Measurements from ENCODE around the gene EIF1.

DNA sequence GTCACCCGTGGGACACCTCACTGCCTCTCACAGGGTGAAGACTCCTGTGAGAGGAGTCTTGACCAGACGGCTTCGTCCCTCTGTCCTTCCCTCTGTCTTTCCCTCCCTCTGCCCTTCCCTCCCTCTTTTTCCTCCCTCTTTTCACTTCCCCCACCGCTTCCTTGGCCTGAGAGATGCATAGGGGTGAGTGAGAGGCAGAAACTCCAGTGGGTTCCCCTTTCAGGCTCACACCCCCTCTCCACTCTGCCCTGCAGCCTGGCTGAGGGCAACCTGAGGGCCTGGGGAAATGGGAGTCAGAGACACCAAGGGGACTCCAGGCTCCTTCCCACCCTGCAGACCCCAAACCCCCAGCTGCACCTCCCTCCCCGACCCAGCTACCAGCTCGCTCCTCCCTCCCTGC, 49.7 kb upstream of the EIF1 start:
- TF ChIP-seq CTBP2 (IDR thresholded peaks at IDR 0.05; ENCODE audit: borderline replicate concordance, insufficient read depth, insufficient read length, low read length) (no peak), KDM5A (IDR thresholded peaks at IDR 0.05; ENCODE audit: low read length) (no peak), POLR2A (IDR thresholded peaks at IDR 0.05; ENCODE audit: control extremely low read depth in 1 of 2, low read depth in 2 of 2, low read length in 2 of 2) (no peak), SIN3A (conservative IDR thresholded peaks at IDR 0.05 in 1 of 2, IDR thresholded peaks at IDR 0.05 in 1 of 2; ENCODE audit: low read depth in 1 of 2, low read length in 2 of 2) (no peak)
- TF ChIP-seq, protein P1, sequence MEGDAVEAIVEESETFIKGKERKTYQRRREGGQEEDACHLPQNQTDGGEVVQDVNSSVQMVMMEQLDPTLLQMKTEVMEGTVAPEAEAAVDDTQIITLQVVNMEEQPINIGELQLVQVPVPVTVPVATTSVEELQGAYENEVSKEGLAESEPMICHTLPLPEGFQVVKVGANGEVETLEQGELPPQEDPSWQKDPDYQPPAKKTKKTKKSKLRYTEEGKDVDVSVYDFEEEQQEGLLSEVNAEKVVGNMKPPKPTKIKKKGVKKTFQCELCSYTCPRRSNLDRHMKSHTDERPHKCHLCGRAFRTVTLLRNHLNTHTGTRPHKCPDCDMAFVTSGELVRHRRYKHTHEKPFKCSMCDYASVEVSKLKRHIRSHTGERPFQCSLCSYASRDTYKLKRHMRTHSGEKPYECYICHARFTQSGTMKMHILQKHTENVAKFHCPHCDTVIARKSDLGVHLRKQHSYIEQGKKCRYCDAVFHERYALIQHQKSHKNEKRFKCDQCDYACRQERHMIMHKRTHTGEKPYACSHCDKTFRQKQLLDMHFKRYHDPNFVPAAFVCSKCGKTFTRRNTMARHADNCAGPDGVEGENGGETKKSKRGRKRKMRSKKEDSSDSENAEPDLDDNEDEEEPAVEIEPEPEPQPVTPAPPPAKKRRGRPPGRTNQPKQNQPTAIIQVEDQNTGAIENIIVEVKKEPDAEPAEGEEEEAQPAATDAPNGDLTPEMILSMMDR (IDR thresholded peaks at IDR 0.05; ENCODE audit: control extremely low read depth in 1 of 3, insufficient read depth in 1 of 3, low read depth in 1 of 3, low read length in 3 of 3), result no peak
